SKM-1 treated with dmso at 0.1 percent for 144 hours (cell line): ENCODE measurements around the gene GNAS-AS1.
"Not testable (repeated sequence)": the region's sequence is repeated elsewhere in the genome, so short reads cannot be mapped to it uniquely, and the experiment has no call there.

Experiments
- DNase-seq: peaks from one replicate; lab custom pipeline; 2025; ENCODE audit not compliant: unreplicated experiment; lab: John Stamatoyannopoulos, UW

Gene GNAS-AS1

GRCh38 chr20:58837717-58838116, 13.0 kb downstream of the GNAS-AS1 start:
- no peak for DNase-seq

GRCh38 chr20:58836616-58837204, 14.0 kb downstream of the GNAS-AS1 start:
- DNase-seq = no peak

GRCh38 chr20:58835231-58835630, 15.5 kb downstream of the GNAS-AS1 start:
- DNase-seq = no peak

GRCh38 chr20:58833921-58834320, 16.8 kb downstream of the GNAS-AS1 start:
- no peak for DNase-seq

GRCh38 chr20:58832457-58832856, 18.2 kb downstream of the GNAS-AS1 start:
- DNase-seq = no peak

- no peak for DNase-seq
Measured at GRCh38 chr20:58829531-58829941, 21.2 kb downstream of the GNAS-AS1 start.

- DNase-seq = not testable (repeated sequence)
Measured at GRCh38 chr20:58828804-58829203, 21.9 kb downstream of the GNAS-AS1 start.

GRCh38 chr20:58828136-58828535, 22.6 kb downstream of the GNAS-AS1 start:
- no peak for DNase-seq

- no peak for DNase-seq
Measured at GRCh38 chr20:58826271-58826670, 24.4 kb downstream of the GNAS-AS1 start.

GRCh38 chr20:58825450-58825849, 25.3 kb downstream of the GNAS-AS1 start:
- DNase-seq = no peak

- DNase-seq = no peak
Measured at GRCh38 chr20:58824843-58825242, 25.9 kb downstream of the GNAS-AS1 start.

GRCh38 chr20:58822748-58823730, 27.7 kb downstream of the GNAS-AS1 start:
- DNase-seq = no peak

GRCh38 chr20:58822149-58822548, 28.6 kb downstream of the GNAS-AS1 start:
- DNase-seq = no peak

GRCh38 chr20:58820515-58820914, 30.2 kb downstream of the GNAS-AS1 start:
- not testable (repeated sequence) for DNase-seq

GRCh38 chr20:58819921-58820320, 30.8 kb downstream of the GNAS-AS1 start:
- no peak for DNase-seq

- no peak for DNase-seq
Measured at GRCh38 chr20:58818586-58819285, 32.0 kb downstream of the GNAS-AS1 start.

GRCh38 chr20:58817748-58818147, 33.0 kb downstream of the GNAS-AS1 start:
- no peak for DNase-seq

- DNase-seq = no peak
Measured at GRCh38 chr20:58816957-58817651, 33.6 kb downstream of the GNAS-AS1 start.

GRCh38 chr20:58816051-58816450, 34.7 kb downstream of the GNAS-AS1 start:
- no peak for DNase-seq

GRCh38 chr20:58815448-58815847, 35.3 kb downstream of the GNAS-AS1 start:
- DNase-seq = no peak

- DNase-seq = no peak
Measured at GRCh38 chr20:58813369-58813768, 37.3 kb downstream of the GNAS-AS1 start.
